GM21717 (cell line): Measurements from ENCODE around the gene SLC7A6OS.

Experiments
- ATAC-seq: cut with Tn5 transposase; IDR thresholded peaks from one replicate; pipeline ENCODE4 v1.9.1; 2021; ENCODE audit warnings: mild to moderate bottlenecking, moderate library complexity; ENCODE audit not compliant: unreplicated experiment

SLC7A6OS gene

GRCh38 chr16:68282064-68282452, 28.7 kb downstream of the SLC7A6OS start:
- ATAC-seq: no peak

DNA sequence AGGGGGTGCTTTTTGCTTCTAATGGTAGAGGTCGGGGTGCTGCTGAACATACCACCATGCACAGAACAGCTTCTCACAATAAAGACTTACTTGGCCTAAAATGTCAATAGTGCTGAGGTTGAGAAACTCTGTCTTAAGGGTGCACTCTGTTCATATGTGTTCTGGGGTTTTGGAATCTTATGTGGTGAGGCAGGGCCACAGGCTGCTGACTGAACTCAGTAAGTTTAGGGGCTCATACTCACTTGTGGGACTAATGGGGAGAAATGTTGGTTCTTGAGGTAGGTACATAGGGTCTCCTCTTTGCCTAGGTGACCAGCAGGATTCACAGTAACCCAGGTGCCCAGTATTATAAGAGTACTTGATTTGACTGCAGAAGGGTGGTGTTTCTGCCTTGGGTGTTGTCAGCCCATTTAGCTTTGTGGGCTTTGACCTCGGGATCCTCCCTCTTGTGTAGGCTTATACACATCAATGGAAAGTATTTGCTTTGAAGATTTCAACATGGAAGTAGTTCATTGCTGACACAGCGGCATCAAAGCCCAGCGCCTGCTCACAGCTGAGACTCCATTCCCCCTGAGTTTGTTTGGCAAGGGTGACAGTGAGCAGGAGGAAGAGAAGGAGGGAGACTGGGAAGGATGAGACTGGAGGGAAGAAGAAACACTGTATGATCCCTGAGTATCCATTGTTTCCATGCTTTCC, 29.2 kb downstream of the SLC7A6OS start:
- ATAC-seq: no peak

DNA sequence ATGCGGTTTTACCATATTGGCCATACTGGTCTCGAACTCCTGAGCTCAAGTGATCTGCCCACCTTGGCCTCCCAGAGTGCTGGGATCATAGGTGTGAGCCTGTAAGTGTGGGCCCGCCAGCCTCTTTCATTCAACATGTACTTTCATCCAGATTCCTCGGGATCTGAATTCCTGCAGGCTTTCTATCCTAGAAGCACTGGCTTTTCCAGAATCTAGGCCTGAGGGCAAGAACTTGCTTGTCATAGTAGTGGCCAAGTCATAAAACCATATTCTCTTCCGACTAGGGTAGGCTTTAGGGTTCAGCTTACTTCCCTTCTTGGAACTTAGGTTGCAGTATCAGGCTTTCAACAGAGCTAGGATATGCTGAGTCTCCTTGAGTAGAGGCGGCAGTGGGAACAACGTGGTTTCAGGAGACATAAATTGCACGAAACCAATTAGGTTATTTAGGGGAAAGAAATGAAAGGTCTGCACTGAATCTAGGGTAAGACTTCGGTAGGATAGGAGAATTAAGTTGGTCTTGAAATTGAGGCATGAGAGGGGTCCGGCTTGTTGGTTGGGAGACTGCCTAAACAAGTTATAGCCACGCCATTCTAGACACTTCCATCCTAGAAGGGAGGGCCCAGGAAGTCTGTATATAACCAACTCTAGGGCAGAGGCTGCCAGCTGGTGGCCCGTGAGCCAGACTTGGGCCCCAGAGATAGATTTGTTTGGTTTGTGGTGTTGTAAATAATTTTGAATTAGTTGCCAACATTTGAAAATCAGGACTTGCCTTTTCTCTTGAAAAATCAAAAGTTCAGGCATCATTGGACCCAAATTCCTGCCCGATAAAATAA, 30.8 kb downstream of the SLC7A6OS start:
- no peak for ATAC-seq

DNA sequence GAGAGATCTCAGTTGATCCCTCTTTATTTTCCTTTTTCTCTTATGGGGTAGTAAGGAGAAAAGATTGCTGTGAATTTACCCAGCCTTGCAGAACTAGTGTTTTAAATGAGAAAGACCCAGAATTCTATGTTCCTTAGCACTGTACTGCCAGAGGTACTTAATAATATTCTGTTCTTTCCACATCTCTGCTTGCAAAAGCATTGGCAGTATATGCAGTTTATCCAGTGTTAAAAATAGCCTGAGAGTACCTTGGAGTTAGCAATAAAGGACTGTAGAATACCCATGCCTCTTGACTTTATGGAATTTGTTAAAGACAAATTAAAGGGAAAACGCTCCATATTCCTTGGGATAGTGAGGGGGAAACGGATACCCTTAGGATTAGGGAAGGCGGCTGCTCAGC, 34.5 kb downstream of the SLC7A6OS start:
- ATAC-seq: no peak

- peak; percentile 78 for ATAC-seq
These were observed 35.0 kb downstream of the SLC7A6OS start for GRCh38 chr16:68275611-68276191.

GRCh38 chr16:68274441-68274840, 36.3 kb downstream of the SLC7A6OS start:
- no peak for ATAC-seq

GRCh38 chr16:68273896-68274295, 36.9 kb downstream of the SLC7A6OS start:
- no peak for ATAC-seq

DNA sequence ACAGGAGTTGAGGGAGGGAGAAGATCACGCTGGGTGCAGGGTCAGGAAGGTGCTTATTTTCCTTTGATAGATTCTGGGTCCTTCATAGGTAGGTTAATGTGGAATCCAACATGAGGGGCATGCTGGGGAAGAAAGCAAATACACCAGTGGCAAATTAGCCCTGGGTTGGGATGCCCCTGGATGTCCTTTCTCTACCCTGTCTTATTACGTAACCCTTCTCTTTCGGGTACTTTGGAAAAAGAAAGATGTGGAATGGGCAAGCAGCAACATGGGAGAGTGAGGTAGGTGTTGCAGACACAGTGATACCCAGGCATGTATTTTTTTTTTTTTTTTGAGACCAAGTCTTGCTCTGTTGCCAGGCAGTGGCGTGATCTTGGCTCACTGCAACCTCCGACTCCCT, 37.3 kb downstream of the SLC7A6OS start:
- ATAC-seq: no peak

- no peak for ATAC-seq
These were observed 38.1 kb downstream of the SLC7A6OS start for GRCh38 chr16:68272507-68273209.

GRCh38 chr16:68270353-68270752, 40.4 kb downstream of the SLC7A6OS start:
- no peak for ATAC-seq

DNA sequence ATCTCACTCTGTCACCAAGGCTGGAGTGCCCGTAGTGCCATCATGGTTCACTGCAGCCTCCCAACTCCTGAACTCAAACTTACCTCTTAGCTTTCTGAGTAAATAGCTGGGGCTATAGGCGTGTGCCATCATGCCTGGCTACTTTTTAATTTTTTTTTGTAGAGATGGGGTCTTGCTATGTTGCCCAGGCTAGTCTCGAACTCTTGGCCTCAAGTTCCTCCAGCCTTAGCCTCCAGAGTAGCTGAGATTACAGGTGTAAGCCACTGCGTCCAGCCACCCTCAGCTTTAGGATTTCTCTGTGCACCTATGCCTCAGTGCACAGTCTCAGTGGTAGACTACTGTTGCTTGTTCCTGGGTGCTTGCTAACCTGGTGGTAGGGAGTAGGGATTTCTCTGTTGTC, 41.0 kb downstream of the SLC7A6OS start:
- no peak for ATAC-seq

GRCh38 chr16:68267612-68268405, 42.9 kb downstream of the SLC7A6OS start:
- ATAC-seq: no peak

- peak; percentile 10 for ATAC-seq
These were observed 45.4 kb downstream of the SLC7A6OS start for GRCh38 chr16:68265078-68265920.

GRCh38 chr16:68264128-68265077, 46.3 kb downstream of the SLC7A6OS start, which contains the start of gene SLC7A6:
Gene SLC7A6, plus strand, starts transcription at chr16:68264526. Its CDS starts 10,201 bp downstream, at chr16:68274727.
- peak; percentile 54 for ATAC-seq

GRCh38 chr16:68263559-68264127, 47.1 kb downstream of the SLC7A6OS start:
- ATAC-seq: peak; percentile 0

DNA sequence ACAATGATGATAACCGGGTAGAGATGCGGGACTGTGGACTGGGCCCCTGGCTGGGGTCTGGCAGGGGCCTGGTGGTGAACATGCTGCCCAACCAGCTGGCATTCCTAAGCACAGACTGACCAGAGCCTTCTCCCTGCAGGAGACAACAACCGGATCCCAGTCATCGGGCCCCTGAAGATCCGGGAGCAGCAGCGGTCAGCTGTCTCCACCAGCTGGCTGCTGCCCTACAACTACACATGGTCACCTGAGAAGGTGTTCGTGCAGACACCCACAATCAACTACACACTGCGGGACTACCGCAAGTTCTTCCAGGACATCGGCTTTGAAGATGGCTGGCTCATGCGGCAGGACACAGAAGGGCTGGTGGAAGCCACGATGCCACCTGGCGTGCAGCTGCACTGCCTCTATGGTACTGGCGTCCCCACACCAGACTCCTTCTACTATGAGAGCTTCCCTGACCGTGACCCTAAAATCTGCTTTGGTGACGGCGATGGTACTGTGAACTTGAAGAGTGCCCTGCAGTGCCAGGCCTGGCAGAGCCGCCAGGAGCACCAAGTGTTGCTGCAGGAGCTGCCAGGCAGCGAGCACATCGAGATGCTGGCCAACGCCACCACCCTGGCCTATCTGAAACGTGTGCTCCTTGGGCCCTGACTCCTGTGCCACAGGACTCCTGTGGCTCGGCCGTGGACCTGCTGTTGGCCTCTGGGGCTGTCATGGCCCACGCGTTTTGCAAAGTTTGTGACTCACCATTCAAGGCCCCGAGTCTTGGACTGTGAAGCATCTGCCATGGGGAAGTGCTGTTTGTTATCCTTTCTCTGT, 51.5 kb downstream of the SLC7A6OS start:
- ATAC-seq: no peak
